HepG2 (cell line): ENCODE data around the gene COX15. TPM values are rescaled to one million over a fixed set of nuclear protein-coding genes. Genes with fewer than 3 reads are reported as not detected.

ENCODE experiments used
- AFF4 ChIP-seq: sonication (generic); formaldehyde crosslinking; IDR thresholded peaks from 2 replicates; pipeline ENCODE4 v1.4.0; 2020; ENCODE audit warnings: missing genetic modification reagents
- ATRX ChIP-seq: sonication (generic); formaldehyde crosslinking; IDR thresholded peaks from 2 replicates; pipeline ENCODE4 v1.4.0; 2020; ENCODE audit warnings: missing genetic modification reagents, borderline replicate concordance
- CCDC6 ChIP-seq: sonication (generic); formaldehyde crosslinking; IDR thresholded peaks from 2 replicates; pipeline ENCODE4 v1.8.1; 2022; ENCODE audit warnings: mild to moderate bottlenecking, missing genetic modification reagents, moderate library complexity
- DMTF1 ChIP-seq: sonication (generic); formaldehyde crosslinking; IDR thresholded peaks from 2 replicates; pipeline ENCODE4 v1.4.0; 2020; ENCODE audit warnings: mild to moderate bottlenecking, missing genetic modification reagents
- EHMT2 ChIP-seq: fragments of 200-600 bp; sonication (generic); IDR thresholded peaks from 2 replicates; pipeline ENCODE4 v1.7.0; 2017; ENCODE audit warnings: antibody characterized with exemption, low read depth, low read length, borderline replicate concordance
- HMG20A ChIP-seq: IDR thresholded peaks from 2 replicates; pipeline ENCODE4 v1.6.1; 2016; ENCODE audit warnings: borderline replicate concordance
- JUN ChIP-seq: sonication (generic); formaldehyde crosslinking; IDR thresholded peaks from 2 replicates; pipeline ENCODE4 v1.4.0; 2020; ENCODE audit warnings: mild to moderate bottlenecking, missing genetic modification reagents
- REXO4 ChIP-seq: sonication (generic); formaldehyde crosslinking; IDR thresholded peaks from 2 replicates; pipeline ENCODE4 v1.8.0; 2022; ENCODE audit warnings: missing genetic modification reagents, mild to moderate bottlenecking, borderline replicate concordance
- SALL2 ChIP-seq: sonication (generic); formaldehyde crosslinking; IDR thresholded peaks from 2 replicates; pipeline ENCODE4 v1.8.1; 2023; ENCODE audit warnings: mild to moderate bottlenecking, missing genetic modification reagents, inconsistent platforms
- ZNF256 ChIP-seq: sonication (generic); formaldehyde crosslinking; conservative IDR thresholded peaks from 2 replicates; pipeline ENCODE4 v1.4.0; 2020; ENCODE audit warnings: missing genetic modification reagents
- ZNF569 ChIP-seq: sonication (generic); formaldehyde crosslinking; IDR thresholded peaks from 2 replicates; pipeline ENCODE4 v1.5.0; 2020; ENCODE audit warnings: mild to moderate bottlenecking, missing genetic modification reagents, moderate library complexity, borderline replicate concordance
- ZNF576 ChIP-seq: sonication (generic); formaldehyde crosslinking; IDR thresholded peaks from 2 replicates; pipeline ENCODE4 v1.4.0; 2020; ENCODE audit warnings: mild to moderate bottlenecking, missing genetic modification reagents
- ZNF616 ChIP-seq: sonication (generic); formaldehyde crosslinking; IDR thresholded peaks from 2 replicates; pipeline ENCODE4 v1.5.0; 2020; ENCODE audit warnings: low read depth, mild to moderate bottlenecking, missing genetic modification reagents
- ZNF841 ChIP-seq: sonication (generic); formaldehyde crosslinking; IDR thresholded peaks from 2 replicates; pipeline ENCODE4 v1.8.1; 2023; ENCODE audit warnings: missing genetic modification reagents, borderline replicate concordance
- polyA plus RNA-seq, 8 experiments: library from polyadenylated mRNA; depleted of rRNA in 3 of 8; stranded (reverse) in 7 of 8; unstranded in 1 of 8; fragments of >200 nt; fragmentation: Illumina TruSeq in 4 of 8; extraction: Trizol in 4 of 8; gene quantifications; 2 replicates each; pipeline versions ENCODE4 v1.2.1 to v1.2.3, GENCODE V29; 2011 to 2016; ENCODE audit warnings: low read depth in 4 of 8, missing spikeins in 1 of 8, mixed read lengths in 1 of 8; ENCODE audit not compliant: insufficient read depth in 1 of 8
- total RNA-seq, 5 experiments: library from RNA; depleted of rRNA; stranded (reverse); fragments of >200 nt; fragmentation: Illumina TruSeq; extraction: Trizol; gene quantifications; 2 replicates each; pipeline ENCODE4 v1.2.3, GENCODE V29; 2016; ENCODE audit warnings: low read depth in 1 of 5
- TF ChIP-seq, protein P1 (sequence below): sonication (generic); formaldehyde crosslinking; conservative IDR thresholded peaks from 2 replicates; pipeline ENCODE4 v1.8.0; 2022; ENCODE audit warnings: mild to moderate bottlenecking, moderate library complexity, missing genetic modification reagents
- TF ChIP-seq, protein P2 (sequence below): sonication (generic); formaldehyde crosslinking; IDR thresholded peaks from 2 replicates; pipeline ENCODE4 v1.8.1; 2023; ENCODE audit warnings: mild to moderate bottlenecking, inconsistent platforms, moderate library complexity, missing genetic modification reagents, borderline replicate concordance

COX15 gene
- total and polyA plus RNA-seq, 2 of the 13 experiments (the other 11 are each of a cell fraction or from before 2014, with no cell fraction given) = 19.2 to 44.7 TPM

DNA sequence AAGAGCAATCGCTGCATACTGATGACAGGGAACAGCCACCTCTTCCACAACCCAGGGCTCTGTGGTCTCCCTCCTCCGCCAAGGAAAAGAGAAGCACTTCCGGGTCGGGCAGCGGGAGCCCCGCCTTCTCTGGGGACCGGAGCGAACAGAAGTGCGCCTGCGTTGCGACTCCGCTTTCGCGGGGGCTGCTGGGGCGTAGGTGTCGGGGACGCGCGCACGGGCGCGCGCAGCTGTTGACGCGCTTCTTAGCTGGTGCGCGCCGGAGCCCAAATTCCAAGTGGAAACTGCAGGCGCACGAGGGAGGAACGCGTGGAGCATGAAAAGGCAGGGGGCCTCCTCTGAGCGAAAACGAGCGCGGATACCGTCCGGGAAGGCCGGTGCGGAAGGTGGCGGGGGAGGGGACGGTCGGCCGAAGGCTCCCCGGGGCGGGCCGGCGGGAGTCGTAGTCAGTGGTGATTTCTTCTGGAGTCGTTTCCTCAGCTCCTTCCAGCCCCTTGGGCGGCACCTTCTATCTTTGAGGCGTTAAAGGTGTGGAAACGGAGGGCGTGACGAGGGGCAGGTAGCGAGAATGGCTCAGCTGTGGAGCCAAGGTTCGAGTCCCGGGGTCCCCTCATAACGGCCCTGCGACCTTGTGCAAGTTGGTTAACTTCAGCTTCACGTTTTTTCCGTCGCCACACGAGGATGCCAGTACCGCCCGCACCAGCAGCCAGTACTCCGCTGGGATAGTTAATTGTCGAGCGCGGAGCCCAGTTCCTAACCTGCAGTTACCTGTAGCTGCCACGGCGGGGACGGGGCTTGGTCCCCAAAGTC, at the start of gene COX15, which contains the start of gene CUTC (continued):
- TF ChIP-seq ATRX (no peak), EHMT2 (no peak), DMTF1 (CRISPR knock-in tag) (no peak), SALL2 (0 out of 2 replicates have a peak, but pooled peaks have one; percentile 6), ZNF256 (no peak; the same call in 1 of the 2 replicates), ZNF576 (CRISPR knock-in tag) (no peak), AFF4 (CRISPR knock-in tag) (0 out of 2 replicates have a peak, but pooled peaks have one; percentile 39), JUN (no peak), HMG20A (CRISPR knock-in tag) (0 out of 2 replicates have a peak, but pooled peaks have one; percentile 12), REXO4 (CRISPR knock-in tag) (no peak), ZNF569 (CRISPR knock-in tag) (0 out of 2 replicates have a peak, but pooled peaks have one; percentile 75), ZNF841 (CRISPR knock-in tag) (no peak), CCDC6 (CRISPR knock-in tag) (peak; percentile 78), ZNF616 (CRISPR knock-in tag) (peak; percentile 71; the same call in 1 of the 2 replicates)
- TF ChIP-seq, protein P1, sequence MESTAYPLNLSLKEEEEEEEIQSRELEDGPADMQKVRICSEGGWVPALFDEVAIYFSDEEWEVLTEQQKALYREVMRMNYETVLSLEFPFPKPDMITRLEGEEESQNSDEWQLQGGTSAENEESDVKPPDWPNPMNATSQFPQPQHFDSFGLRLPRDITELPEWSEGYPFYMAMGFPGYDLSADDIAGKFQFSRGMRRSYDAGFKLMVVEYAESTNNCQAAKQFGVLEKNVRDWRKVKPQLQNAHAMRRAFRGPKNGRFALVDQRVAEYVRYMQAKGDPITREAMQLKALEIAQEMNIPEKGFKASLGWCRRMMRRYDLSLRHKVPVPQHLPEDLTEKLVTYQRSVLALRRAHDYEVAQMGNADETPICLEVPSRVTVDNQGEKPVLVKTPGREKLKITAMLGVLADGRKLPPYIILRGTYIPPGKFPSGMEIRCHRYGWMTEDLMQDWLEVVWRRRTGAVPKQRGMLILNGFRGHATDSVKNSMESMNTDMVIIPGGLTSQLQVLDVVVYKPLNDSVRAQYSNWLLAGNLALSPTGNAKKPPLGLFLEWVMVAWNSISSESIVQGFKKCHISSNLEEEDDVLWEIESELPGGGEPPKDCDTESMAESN (CRISPR knock-in tag) = peak; percentile 41; the same call in 1 of the 2 replicates
- TF ChIP-seq, protein P2, sequence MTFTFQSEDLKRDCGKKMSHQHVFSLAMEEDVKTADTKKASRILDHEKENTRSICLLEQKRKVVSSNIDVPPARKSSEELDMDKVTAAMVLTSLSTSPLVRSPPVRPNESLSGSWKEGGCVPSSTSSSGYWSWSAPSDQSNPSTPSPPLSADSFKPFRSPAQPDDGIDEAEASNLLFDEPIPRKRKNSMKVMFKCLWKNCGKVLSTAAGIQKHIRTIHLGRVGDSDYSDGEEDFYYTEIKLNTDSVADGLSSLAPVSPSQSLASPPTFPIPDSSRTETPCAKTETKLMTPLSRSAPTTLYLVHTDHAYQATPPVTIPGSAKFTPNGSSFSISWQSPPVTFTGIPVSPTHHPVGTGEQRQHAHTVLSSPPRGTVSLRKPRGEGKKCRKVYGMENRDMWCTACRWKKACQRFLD (CRISPR knock-in tag) = 0 out of 2 replicates have a peak, but pooled peaks have one; percentile 71
